Muscle layer of colon (tissue), 2 donors: ENCODE data around the gene NPC1.
"Not testable (repeated sequence)": the region's sequence is repeated elsewhere in the genome, so short reads cannot be mapped to it uniquely, and the experiment has no call there.

ENCODE experiments used
- H3K27ac ChIP-seq: one replicate; pipeline ENCODE4 v1.7.0; 2013; ENCODE audit warnings: low read depth, mild to moderate bottlenecking, low read length, moderate library complexity
- H3K27me3 ChIP-seq, 2 donors: one replicate each; pipeline ENCODE4 v1.7.0; 2013; ENCODE audit warnings: low read length in 2 of 2, mild to moderate bottlenecking in 2 of 2; ENCODE audit not compliant: insufficient read depth in 2 of 2, control insufficient read depth in 1 of 2
- H3K36me3 ChIP-seq: one replicate; pipeline ENCODE4 v1.7.0; 2013; ENCODE audit warnings: mild to moderate bottlenecking, low read length; ENCODE audit not compliant: insufficient read depth
- H3K4me1 ChIP-seq: one replicate; pipeline ENCODE4 v1.7.0; 2013; ENCODE audit warnings: mild to moderate bottlenecking, low read length; ENCODE audit not compliant: insufficient read depth
- H3K4me3 ChIP-seq, 2 donors: one replicate each; pipeline ENCODE4 v1.7.0; 2013; ENCODE audit warnings: low read length in 2 of 2, low read depth in 1 of 2, mild to moderate bottlenecking in 1 of 2, moderate library complexity in 1 of 2
- H3K9ac ChIP-seq: one replicate; pipeline ENCODE4 v1.7.0; 2013; ENCODE audit warnings: low read length
- H3K9me3 ChIP-seq: one replicate; pipeline ENCODE4 v1.7.0; 2013; ENCODE audit warnings: mild to moderate bottlenecking, low read length
- donor health status: abdominal sarcoma.
- donor health status: Adenocarcinoma of cecum.

Gene NPC1

GRCh38 chr18:23584019-23584983, 2.0 kb downstream of the NPC1 start:
- H3K27me3 ChIP-seq: no peaks in the 10 kb centered on the region
- no peak overlapping the region for H3K4me3 ChIP-seq
- no peak overlapping the region for H3K27ac ChIP-seq
- H3K36me3 ChIP-seq: peaks cover 11% of the 10 kb centered on the region
- no peaks in the 10 kb centered on the region for H3K9me3 ChIP-seq
- H3K4me1 ChIP-seq: peaks cover 24% of the 10 kb centered on the region
- H3K9ac ChIP-seq: no peak overlapping the region

DNA sequence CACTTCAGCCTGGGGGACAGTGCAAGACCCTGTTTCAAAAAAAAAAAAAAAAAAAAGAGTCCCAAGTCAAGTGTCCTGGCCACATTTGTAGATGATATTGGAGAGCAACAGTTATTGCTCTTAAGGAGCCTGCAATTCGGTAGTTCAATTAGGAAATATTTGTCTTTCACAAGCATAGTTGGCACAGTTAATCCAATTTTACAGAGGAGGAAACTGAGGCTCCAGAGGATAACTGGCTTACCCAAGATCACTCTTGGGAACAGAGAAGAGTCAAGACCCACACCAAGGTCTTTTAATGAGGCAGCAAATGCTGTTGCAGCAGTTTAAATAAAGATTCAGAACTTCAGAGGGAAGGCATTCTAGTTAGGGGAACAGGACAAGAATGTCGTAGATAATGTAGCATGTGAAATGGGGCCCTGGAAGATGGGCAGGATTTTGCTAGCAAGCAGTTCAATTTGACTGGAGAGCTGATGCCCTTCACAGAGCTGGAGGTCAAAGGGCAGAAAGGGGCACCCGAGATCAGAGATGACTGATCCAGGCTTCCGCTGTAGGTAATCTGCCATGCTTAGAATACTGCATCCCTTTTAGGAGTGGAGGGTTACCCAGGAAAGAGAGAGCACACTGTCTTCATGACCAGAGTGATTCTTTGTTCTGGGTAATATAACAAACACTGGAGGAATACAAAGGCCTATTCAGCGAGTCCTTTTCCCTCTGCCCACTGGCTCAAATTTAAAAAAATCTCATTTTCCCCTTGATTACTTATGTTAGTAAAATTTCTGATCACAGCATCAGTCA, 3.0 kb downstream of the NPC1 start:
- Histone ChIP-seq H3K4me1 (peaks cover 24% of the 10 kb centered on the region), H3K27me3 (no peaks in the 10 kb centered on the region), H3K9me3 (no peaks in the 10 kb centered on the region), H3K27ac (no peak overlapping the region), H3K9ac (no peak overlapping the region), H3K36me3 (peaks cover 11% of the 10 kb centered on the region), H3K4me3 (no peak overlapping the region)

- Histone ChIP-seq H3K4me3 (no peak overlapping the region), H3K27me3 (no peaks in the 10 kb centered on the region), H3K4me1 (peaks cover 18% of the 10 kb centered on the region), H3K36me3 (peaks cover 11% of the 10 kb centered on the region), H3K27ac (no peak overlapping the region), H3K9ac (no peak overlapping the region), H3K9me3 (no peaks in the 10 kb centered on the region)
These were observed 5.5 kb downstream of the NPC1 start for GRCh38 chr18:23580677-23581367.

DNA sequence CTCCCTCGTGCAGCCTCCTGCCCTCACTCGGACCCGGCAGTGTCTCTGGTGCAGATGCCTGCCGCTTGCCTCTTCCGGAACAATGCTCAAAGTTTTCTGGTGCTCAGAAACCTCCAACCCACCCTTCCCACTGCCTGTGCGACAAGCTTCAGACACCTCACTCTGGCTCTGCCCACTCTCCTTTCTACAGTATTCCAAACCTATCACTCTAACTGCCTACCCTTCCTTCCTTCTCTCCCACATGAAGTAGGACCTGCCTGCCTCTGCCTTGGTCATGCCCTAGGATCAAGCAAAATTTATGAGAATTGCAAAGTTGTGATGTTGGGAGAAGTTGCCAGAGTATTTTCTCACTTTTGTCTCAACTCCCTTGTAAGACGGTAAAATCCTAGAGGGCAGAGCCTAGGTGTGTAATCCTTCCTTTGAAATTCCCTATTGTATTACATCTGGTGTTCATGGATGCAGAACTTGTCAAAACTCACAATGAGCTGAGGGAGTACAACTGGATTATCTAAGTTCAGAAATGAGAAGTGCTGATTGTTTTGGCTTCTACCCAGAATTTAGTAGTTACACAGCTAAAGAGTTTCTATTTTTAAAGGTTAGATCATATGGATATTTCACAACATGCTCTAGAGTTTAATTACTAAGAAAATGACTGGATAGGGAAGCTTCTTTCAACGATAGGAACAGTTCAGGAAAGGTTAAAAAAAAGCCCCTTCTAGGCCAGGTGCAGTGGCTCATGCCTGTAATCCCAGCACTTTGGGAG, 7.2 kb downstream of the NPC1 start:
- no peak overlapping the region for H3K27ac ChIP-seq
- H3K9ac ChIP-seq: no peak overlapping the region

GRCh38 chr18:23578067-23578701, 8.1 kb downstream of the NPC1 start:
- peaks cover 6% of the 10 kb centered on the region for H3K4me1 ChIP-seq
- no peak overlapping the region for H3K4me3 ChIP-seq
- H3K9ac ChIP-seq: no peak overlapping the region
- no peaks in the 10 kb centered on the region for H3K9me3 ChIP-seq
- peaks cover 9% of the 10 kb centered on the region for H3K36me3 ChIP-seq
- no peaks in the 10 kb centered on the region for H3K27me3 ChIP-seq
- no peak overlapping the region for H3K27ac ChIP-seq

More for the DNA sequence above, 7.2 kb downstream of the NPC1 start:
- Histone ChIP-seq H3K36me3 (peaks cover 11% of the 10 kb centered on the region), H3K4me3 (no peak overlapping the region), H3K27me3 (no peaks in the 10 kb centered on the region), H3K9me3 (no peaks in the 10 kb centered on the region), H3K4me1 (peaks cover 9% of the 10 kb centered on the region)

- not testable (repeated sequence) for H3K4me3 ChIP-seq, H3K4me1 ChIP-seq
These were observed 8.8 kb downstream of the NPC1 start for GRCh38 chr18:23577521-23577920.

GRCh38 chr18:23575309-23575651, 11.0 kb downstream of the NPC1 start:
- no peaks in the 10 kb centered on the region for H3K27me3 ChIP-seq
- H3K27ac ChIP-seq: no peak overlapping the region
- peaks cover 6% of the 10 kb centered on the region for H3K4me1 ChIP-seq
- H3K36me3 ChIP-seq: peaks cover 14% of the 10 kb centered on the region
- H3K9me3 ChIP-seq: no peaks in the 10 kb centered on the region
- no peak overlapping the region for H3K9ac ChIP-seq
- no peak overlapping the region for H3K4me3 ChIP-seq

More at GRCh38 chr18:23577521-23577920, 8.8 kb downstream of the NPC1 start:
- H3K9ac ChIP-seq, H3K27ac ChIP-seq, H3K27me3 ChIP-seq, H3K9me3 ChIP-seq: not testable (repeated sequence)
- peaks cover 11% of the 10 kb centered on the region for H3K36me3 ChIP-seq

- H3K36me3 ChIP-seq: peaks cover 16% of the 10 kb centered on the region
- H3K27me3 ChIP-seq: no peaks in the 10 kb centered on the region
- no peak overlapping the region for H3K4me3 ChIP-seq
- no peak overlapping the region for H3K27ac ChIP-seq
- no peak overlapping the region for H3K9ac ChIP-seq
- H3K9me3 ChIP-seq: no peaks in the 10 kb centered on the region
- peaks cover 6% of the 10 kb centered on the region for H3K4me1 ChIP-seq
These were observed 11.5 kb downstream of the NPC1 start for GRCh38 chr18:23574611-23575308.

DNA sequence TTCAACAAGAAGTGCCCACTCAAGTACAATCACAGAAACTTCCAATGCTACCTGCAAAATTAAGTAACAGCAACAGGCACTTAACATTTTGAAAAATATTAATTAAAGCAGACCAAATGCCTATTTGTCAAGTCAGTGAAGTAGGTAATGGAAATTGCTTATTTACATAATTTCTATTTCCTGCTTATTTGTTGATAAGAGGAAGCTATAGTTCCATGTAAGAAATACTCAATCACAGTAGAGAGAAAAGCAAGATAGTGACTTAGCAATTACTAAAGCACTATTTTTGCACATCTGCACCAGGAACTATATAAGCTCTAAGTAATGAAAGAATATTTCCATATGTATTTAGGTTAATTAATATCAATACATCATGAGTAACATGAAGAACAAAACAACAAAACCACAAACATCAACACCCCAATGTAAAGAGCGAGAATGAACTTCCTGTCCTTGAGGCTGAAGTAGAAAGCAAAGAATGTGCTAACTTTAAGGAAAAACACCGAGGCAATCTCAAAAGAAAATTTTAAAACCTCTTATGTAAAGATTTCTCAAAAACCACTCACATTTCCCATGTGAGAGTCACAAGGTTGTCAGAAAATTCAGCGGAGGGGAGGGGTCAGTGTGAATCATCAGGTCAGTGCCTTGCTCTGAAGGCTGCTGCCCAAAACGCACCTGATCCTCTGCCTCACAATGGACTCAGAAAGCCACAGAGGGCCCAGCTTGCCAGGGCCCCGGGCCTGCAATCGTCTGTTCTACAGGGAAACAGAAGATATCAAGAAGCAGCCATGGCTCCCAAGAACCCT, 12.5 kb downstream of the NPC1 start:
- no peak overlapping the region for H3K4me3 ChIP-seq
- H3K27ac ChIP-seq: no peak overlapping the region
- H3K27me3 ChIP-seq: no peaks in the 10 kb centered on the region
- peaks cover 19% of the 10 kb centered on the region for H3K36me3 ChIP-seq
- H3K9me3 ChIP-seq: no peaks in the 10 kb centered on the region
- H3K9ac ChIP-seq: no peak overlapping the region
- peaks cover 6% of the 10 kb centered on the region for H3K4me1 ChIP-seq
